Karpas-422 (cell line): ENCODE data around the gene SEMA4D. TPM values are rescaled to one million over a fixed set of nuclear protein-coding genes. Genes with fewer than 3 reads are reported as not detected.

ENCODE experiments used
- DNase-seq: peaks from one replicate; pipeline ENCODE4 v3.0.0-alpha.2; 2015
- H2AFZ ChIP-seq: fragments of 200-600 bp; sonication (generic); 2 replicates; pipeline ENCODE4 v1.6.1; 2014; ENCODE audit warnings: antibody characterized with exemption, low read length, mixed read lengths
- H3K27ac ChIP-seq: fragments of 200-600 bp; sonication (generic); 2 replicates; pipeline ENCODE4 v1.5.1; 2014; ENCODE audit warnings: mild to moderate bottlenecking, low read length, moderate library complexity
- H3K27me3 ChIP-seq: fragments of 200-600 bp; sonication (generic); 2 replicates; pipeline ENCODE4 v1.6.1; 2014; ENCODE audit warnings: low read length, mixed read lengths
- H3K36me3 ChIP-seq: fragments of 200-600 bp; sonication (generic); 2 replicates; pipeline ENCODE4 v1.6.1; 2014; ENCODE audit warnings: low read length, mixed read lengths; ENCODE audit not compliant: insufficient read depth
- H3K4me1 ChIP-seq: fragments of 200-600 bp; sonication (generic); 2 replicates; pipeline ENCODE4 v1.6.1; 2014; ENCODE audit warnings: mild to moderate bottlenecking, low read length, mixed read lengths
- H3K4me2 ChIP-seq: fragments of 200-600 bp; sonication (generic); 2 replicates; pipeline ENCODE4 v1.6.1; 2014; ENCODE audit warnings: low read length, low read depth, mild to moderate bottlenecking; ENCODE audit not compliant: poor library complexity, severe bottlenecking
- H3K4me3 ChIP-seq: fragments of 200-600 bp; sonication (generic); 2 replicates; pipeline ENCODE4 v1.5.1; 2014; ENCODE audit warnings: mild to moderate bottlenecking, antibody characterized with exemption, low read length, mixed read lengths
- H3K79me2 ChIP-seq: fragments of 200-600 bp; sonication (generic); 2 replicates; pipeline ENCODE4 v1.6.1; 2014; ENCODE audit warnings: mild to moderate bottlenecking, low read length, mixed read lengths
- H3K9ac ChIP-seq: fragments of 200-600 bp; sonication (generic); 2 replicates; pipeline ENCODE4 v1.6.0; 2014; ENCODE audit warnings: low read length
- H3K9me2 ChIP-seq: fragments of 200-600 bp; sonication (generic), shearing (Covaris generic); replicated peaks from 2 replicates; pipeline ENCODE4 v1.6.0; 2014; ENCODE audit warnings: mild to moderate bottlenecking, low read length, moderate library complexity; ENCODE audit not compliant: insufficient read depth
- H3K9me3 ChIP-seq: fragments of 300-700, 200-600 bp; sonication (generic); 2 replicates; pipeline ENCODE4 v1.6.1; 2014; ENCODE audit warnings: low read length, mixed read lengths
- H4K20me1 ChIP-seq: fragments of 200-600 bp; sonication (generic); 2 replicates; pipeline ENCODE4 v1.6.1; 2014; ENCODE audit warnings: mild to moderate bottlenecking, antibody characterized with exemption, low read length, low read depth; ENCODE audit not compliant: insufficient read depth
- total RNA-seq: library from RNA; depleted of rRNA; stranded (reverse); fragments of >200 nt; shearing (Covaris generic); gene quantifications from 2 replicates; pipeline ENCODE4 v1.2.3, GENCODE V29; 2014; ENCODE audit warnings: low replicate concordance

SEMA4D gene
- total RNA-seq, 1 experiment from 2014 or later: 2.3 TPM

GRCh38 chr9:89450213-89450612 is 47.7 kb downstream of the SEMA4D start:
- H3K27ac ChIP-seq: no peak overlapping the region
- no peak overlapping the region for H3K4me3 ChIP-seq
- no peak for DNase-seq
- no peak overlapping the region for H2AFZ ChIP-seq
- H3K9ac ChIP-seq: no peak overlapping the region
- peaks cover 4% of the 10 kb centered on the region; the same call in 1 of the 2 replicates for H4K20me1 ChIP-seq
- no peaks in the 10 kb centered on the region for H3K36me3 ChIP-seq
- no peak overlapping the region for H3K4me2 ChIP-seq
- H3K27me3 ChIP-seq: no peaks in the 10 kb centered on the region
- H3K4me1 ChIP-seq: no peaks in the 10 kb centered on the region
- no peaks in the 10 kb centered on the region for H3K9me2 ChIP-seq
- no peaks in the 10 kb centered on the region for H3K9me3 ChIP-seq
- H3K79me2 ChIP-seq: no peaks in the 10 kb centered on the region

- H2AFZ ChIP-seq: no peak overlapping the region
- DNase-seq: no peak
- H3K4me1 ChIP-seq: no peaks in the 10 kb centered on the region
- no peaks in the 10 kb centered on the region for H3K36me3 ChIP-seq
- no peaks in the 10 kb centered on the region for H3K9me3 ChIP-seq
- H3K27me3 ChIP-seq: no peaks in the 10 kb centered on the region
- no peak overlapping the region for H3K4me3 ChIP-seq
- H3K4me2 ChIP-seq: no peak overlapping the region
- no peaks in the 10 kb centered on the region for H3K79me2 ChIP-seq
- H4K20me1 ChIP-seq: peaks cover 10% of the 10 kb centered on the region; the same call in 1 of the 2 replicates
- no peak overlapping the region for H3K9ac ChIP-seq
- no peaks in the 10 kb centered on the region for H3K9me2 ChIP-seq
- no peak overlapping the region for H3K27ac ChIP-seq
Measured at GRCh38 chr9:89449261-89449671, 48.6 kb downstream of the SEMA4D start.

DNA sequence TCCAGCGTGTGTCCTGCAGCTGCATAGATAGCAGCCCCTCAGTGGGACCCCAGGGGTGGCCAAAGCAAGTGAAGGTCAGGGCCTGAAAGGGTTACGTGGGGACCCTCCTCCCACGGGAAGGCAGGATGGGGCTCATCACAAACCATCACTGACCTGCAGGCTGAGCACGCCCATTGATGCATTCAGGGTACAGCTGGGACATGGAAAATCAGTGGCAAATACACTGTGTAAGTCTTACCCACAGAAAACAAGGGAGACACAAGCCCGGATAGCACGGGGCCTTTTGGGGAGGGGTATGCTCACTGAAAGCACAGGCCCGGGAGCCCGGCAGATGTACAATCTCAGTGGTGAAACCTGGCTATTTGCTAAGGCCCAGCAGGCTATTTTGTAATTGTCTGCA is 49.1 kb downstream of the SEMA4D start:
- H3K27me3 ChIP-seq: no peaks in the 10 kb centered on the region
- no peaks in the 10 kb centered on the region for H3K79me2 ChIP-seq
- H3K4me3 ChIP-seq: no peak overlapping the region
- no peaks in the 10 kb centered on the region for H3K36me3 ChIP-seq
- no peaks in the 10 kb centered on the region for H3K4me1 ChIP-seq
- H3K4me2 ChIP-seq: no peak overlapping the region
- no peaks in the 10 kb centered on the region for H3K9me3 ChIP-seq
- peaks cover 13% of the 10 kb centered on the region; the same call in 1 of the 2 replicates for H4K20me1 ChIP-seq
- DNase-seq: no peak
- no peak overlapping the region for H2AFZ ChIP-seq
- no peak overlapping the region for H3K9ac ChIP-seq
- H3K9me2 ChIP-seq: no peaks in the 10 kb centered on the region
- no peak overlapping the region for H3K27ac ChIP-seq

DNA sequence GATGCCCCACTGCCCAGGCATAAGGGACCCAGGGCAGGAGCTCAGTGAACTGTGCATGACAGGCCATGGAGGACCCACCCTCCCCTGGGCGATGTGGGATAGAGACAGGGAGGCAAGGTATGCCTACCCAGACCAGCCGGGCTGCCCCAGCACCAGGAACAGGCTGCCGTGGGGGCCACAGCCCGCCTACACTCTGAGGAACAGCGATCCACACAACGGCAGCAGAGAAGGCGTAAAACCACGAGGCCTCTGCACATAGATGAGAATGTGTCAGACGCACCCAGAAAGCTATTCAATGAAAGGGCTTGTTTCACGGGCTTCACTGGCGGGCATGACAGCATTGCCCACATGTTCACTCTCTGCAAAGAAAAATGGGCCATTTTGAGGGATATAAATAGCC is 49.5 kb downstream of the SEMA4D start:
- Histone ChIP-seq H3K4me2 (no peak overlapping the region), H3K4me1 (no peaks in the 10 kb centered on the region), H3K36me3 (no peaks in the 10 kb centered on the region), H3K79me2 (no peaks in the 10 kb centered on the region), H3K27ac (no peak overlapping the region), H3K9me3 (no peaks in the 10 kb centered on the region), H3K9ac (no peak overlapping the region), H3K4me3 (no peak overlapping the region), H2AFZ (no peak overlapping the region), H3K9me2 (no peaks in the 10 kb centered on the region), H3K27me3 (no peaks in the 10 kb centered on the region), H4K20me1 (peaks cover 13% of the 10 kb centered on the region; the same call in 1 of the 2 replicates)
- DNase-seq: no peak

GRCh38 chr9:89447416-89447815 is 50.5 kb downstream of the SEMA4D start:
- no peak for DNase-seq
- no peak overlapping the region for H3K9ac ChIP-seq
- peaks cover 20% of the 10 kb centered on the region; the same call in 1 of the 2 replicates for H4K20me1 ChIP-seq
- no peaks in the 10 kb centered on the region for H3K9me2 ChIP-seq
- no peaks in the 10 kb centered on the region for H3K9me3 ChIP-seq
- no peaks in the 10 kb centered on the region for H3K79me2 ChIP-seq
- H3K27me3 ChIP-seq: no peaks in the 10 kb centered on the region
- H3K4me2 ChIP-seq: no peak overlapping the region
- H3K4me3 ChIP-seq: no peak overlapping the region
- no peaks in the 10 kb centered on the region for H3K36me3 ChIP-seq
- no peak overlapping the region for H3K27ac ChIP-seq
- H3K4me1 ChIP-seq: peaks cover 6% of the 10 kb centered on the region
- H2AFZ ChIP-seq: no peak overlapping the region

GRCh38 chr9:89446961-89447310 is 51.0 kb downstream of the SEMA4D start:
- H3K9me2 ChIP-seq: no peaks in the 10 kb centered on the region
- H3K27ac ChIP-seq: no peak overlapping the region
- no peaks in the 10 kb centered on the region for H3K79me2 ChIP-seq
- H3K4me1 ChIP-seq: peaks cover 11% of the 10 kb centered on the region
- no peak overlapping the region for H3K9ac ChIP-seq
- DNase-seq: no peak
- no peak overlapping the region for H3K4me2 ChIP-seq
- H3K27me3 ChIP-seq: no peaks in the 10 kb centered on the region
- H3K9me3 ChIP-seq: no peaks in the 10 kb centered on the region
- H4K20me1 ChIP-seq: peaks cover 25% of the 10 kb centered on the region; the same call in 1 of the 2 replicates
- no peak overlapping the region for H2AFZ ChIP-seq
- H3K4me3 ChIP-seq: no peak overlapping the region
- H3K36me3 ChIP-seq: no peaks in the 10 kb centered on the region

- Histone ChIP-seq H2AFZ (no peak overlapping the region), H3K4me1 (peaks cover 13% of the 10 kb centered on the region), H3K9me3 (no peaks in the 10 kb centered on the region), H3K4me2 (no peak overlapping the region), H3K27me3 (no peaks in the 10 kb centered on the region), H3K4me3 (no peak overlapping the region), H3K36me3 (no peaks in the 10 kb centered on the region), H3K79me2 (no peaks in the 10 kb centered on the region), H3K27ac (no peak overlapping the region), H4K20me1 (peaks cover 30% of the 10 kb centered on the region; the same call in 1 of the 2 replicates), H3K9me2 (no peaks in the 10 kb centered on the region), H3K9ac (no peak overlapping the region)
- no peak for DNase-seq
Measured at GRCh38 chr9:89446261-89446960, 51.5 kb downstream of the SEMA4D start.

- Histone ChIP-seq H2AFZ (no peak overlapping the region), H3K79me2 (no peaks in the 10 kb centered on the region), H3K9me2 (no peaks in the 10 kb centered on the region), H3K4me2 (no peak overlapping the region), H3K36me3 (no peaks in the 10 kb centered on the region), H4K20me1 (peaks cover 36% of the 10 kb centered on the region; the same call in 1 of the 2 replicates), H3K9ac (no peak overlapping the region), H3K9me3 (no peaks in the 10 kb centered on the region), H3K4me1 (peaks cover 13% of the 10 kb centered on the region), H3K4me3 (no peak overlapping the region), H3K27ac (no peak overlapping the region), H3K27me3 (no peaks in the 10 kb centered on the region)
- no peak for DNase-seq
Measured at GRCh38 chr9:89445801-89446251, 52.1 kb downstream of the SEMA4D start.
